Endometrial microvascular endothelial cells (primary cell): ENCODE measurements around the gene USP12. TPM values are rescaled to one million over a fixed set of nuclear protein-coding genes. Genes with fewer than 3 reads are reported as not detected.

Source experiments
- in situ Hi-C: cut with HindIII; loops from 2 replicates; pipeline ENCODE4 v1.10.0; 2017; ENCODE audit warnings: low sequenced_read_pairs, low pct_unique_long_range_greater_than_20kb; ENCODE audit errors: inconsistent ontology term
- total RNA-seq: library from RNA; depleted of rRNA; stranded (reverse); fragments of >200 nt; gene quantifications from one replicate; pipeline ENCODE4 v1.2.3, GENCODE V29; 2015; ENCODE audit errors: inconsistent ontology term

USP12 gene
- total RNA-seq, 1 donor from 2014 or later = 40.0 TPM

DNA sequence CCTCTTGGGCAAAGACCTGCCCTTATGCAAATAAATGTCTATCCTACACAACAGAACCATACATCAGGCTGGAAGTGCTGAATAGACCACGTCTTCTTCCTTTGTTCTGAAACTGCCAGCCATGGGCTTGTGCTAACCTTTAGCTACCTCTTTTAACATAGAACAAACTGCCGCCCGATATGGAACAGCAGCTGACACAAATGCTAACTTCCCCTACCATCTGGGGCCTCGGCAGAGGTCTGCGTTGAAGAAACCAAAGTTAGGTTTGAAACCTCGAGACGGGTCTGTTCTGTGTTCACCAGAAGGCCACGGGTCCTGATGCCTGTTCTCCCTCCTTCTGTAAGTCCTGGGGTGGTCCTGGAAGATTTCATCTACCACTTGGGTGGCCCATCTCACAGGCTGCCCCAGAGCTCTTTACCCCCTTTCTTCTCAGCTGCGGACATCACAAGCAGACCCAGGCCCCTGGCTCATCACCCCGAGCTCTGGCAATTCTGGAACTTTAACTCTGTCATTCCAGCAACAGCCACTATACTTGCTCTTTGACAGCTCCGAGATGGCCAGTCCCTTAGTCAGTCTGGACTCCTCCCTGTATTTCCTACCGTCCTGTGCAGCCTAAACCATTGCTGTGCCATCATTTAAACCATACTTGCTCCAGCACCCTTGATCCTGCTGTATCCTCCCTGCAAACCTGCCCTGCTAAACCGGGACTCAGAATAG is 146.7 kb downstream of the USP12 start:
- in situ Hi-C loops = no loop called here

DNA sequence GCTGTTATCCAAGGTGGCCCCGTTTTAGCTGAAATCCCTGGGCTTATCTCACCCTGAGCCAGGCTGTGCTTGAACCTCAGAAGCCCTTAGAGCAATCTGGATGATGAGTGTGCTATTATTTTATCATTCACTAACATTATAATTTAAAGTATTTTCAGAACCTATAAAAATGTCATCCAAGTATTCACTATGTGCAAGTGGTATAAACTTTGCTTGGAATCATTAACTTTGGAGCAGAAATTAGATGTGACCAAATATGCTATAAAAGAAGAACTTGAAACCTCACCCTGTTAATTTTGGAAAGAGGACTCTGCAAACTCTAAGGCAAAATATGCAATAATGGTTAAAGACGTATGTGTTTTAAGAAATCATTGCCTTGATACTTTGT is 147.5 kb downstream of the USP12 start:
- in situ Hi-C loops = no loop called here

DNA sequence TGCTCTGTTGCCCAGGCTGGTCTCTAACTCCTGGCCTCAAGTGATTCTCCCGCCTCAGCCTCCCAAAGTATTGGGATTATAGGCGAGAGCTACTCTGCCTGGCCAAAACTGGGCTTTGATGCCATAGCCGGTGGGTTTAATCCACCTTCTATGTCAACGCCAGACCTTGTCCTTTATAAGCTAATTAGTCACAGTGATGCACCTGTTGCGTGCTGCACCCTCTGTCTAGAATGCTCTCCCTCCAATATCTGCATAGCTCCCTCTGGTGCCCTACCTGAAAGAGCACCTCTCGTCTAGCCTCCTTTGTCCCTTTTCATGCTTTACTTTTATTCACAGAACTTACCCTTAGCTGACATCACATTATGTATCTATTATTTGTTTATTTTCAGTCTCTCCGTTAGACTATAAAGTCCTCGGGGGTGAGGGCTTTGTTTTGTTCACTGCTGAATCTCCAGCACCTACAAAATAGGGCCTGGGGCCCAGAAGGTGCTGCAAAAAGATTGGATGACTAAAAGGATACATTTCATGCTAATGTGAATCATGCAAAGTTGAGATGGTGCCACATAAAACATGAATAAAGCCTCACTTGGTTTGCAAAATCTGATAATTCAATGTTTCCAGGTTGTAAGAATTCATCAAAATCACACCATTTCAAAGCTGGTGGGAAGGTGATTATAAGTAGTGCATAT is 148.1 kb downstream of the USP12 start:
- in situ Hi-C loops = no loop called here

DNA sequence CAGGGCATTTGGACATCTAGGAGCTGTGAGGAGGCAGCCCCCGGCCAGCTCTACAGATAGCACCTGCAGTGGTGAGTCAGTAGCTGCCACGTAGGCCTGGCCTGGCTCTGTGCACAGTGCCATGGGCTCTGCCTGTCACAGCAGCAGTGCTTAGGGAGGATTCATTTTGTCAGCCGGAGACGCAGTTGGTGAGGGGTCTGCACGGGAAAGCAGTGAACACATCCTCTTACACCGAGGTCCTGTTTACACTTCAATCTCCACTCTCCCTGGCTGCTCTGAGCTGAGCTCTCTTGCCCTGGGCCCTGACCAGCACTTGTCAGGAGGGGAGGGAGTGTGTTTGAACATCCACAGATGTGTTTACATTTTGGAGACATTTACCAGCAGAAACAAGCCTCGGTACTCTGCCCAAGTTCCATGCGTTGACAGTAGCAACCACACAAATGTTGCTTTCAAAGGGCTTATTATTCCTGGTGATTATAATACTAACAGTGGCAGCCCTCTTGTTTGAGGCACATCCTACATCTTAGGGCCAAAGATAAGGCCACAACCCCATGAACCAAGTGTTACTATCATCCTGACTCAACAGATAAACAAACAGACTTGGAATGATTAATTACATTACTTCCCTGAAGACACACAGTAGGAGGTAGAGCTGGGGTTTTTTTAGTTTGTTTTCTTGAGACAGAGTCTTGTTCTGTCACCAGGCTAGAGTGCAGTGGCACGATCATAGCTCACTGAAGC is 148.9 kb downstream of the USP12 start:
- in situ Hi-C loops = no loop called here

DNA sequence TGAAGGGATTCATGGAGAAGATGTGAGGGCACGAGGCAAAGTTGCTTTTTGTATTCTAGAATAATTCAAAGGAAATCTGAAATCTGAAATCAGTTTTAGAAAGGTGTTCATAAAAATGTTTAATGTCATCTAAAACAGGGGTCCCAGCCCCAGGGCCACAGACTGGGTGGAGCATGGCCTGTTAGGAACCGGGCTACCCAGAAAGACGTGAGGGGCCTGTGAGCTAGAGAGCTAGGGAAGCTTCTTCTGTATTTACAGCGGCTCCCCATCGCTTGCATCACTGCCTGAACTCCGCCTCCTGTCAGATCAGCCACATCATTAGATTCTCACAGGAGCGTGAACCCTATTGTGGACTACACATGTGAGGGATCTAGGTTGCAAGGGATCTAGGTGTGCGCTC is 151.2 kb downstream of the USP12 start:
- in situ Hi-C loops = no loop called here

DNA sequence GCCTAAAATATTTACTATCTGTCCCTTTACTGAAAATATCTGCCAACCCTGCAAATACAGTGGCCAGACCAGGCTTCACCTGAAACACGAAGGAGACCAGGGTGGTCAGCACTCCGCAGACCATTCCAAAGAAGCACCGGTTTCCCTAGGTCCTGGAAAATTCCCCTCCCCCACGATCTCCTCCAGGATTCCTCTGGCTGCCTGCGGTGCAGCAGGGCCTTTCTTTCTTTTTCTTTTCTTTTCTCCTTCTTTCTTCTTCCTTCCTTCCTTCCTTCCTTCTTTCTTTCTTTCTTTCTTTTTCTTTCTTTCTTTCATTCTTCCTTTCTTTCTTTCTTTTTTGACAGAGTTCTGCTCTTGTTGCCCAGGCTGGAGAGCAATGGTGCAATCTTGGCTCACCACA is 152.7 kb downstream of the USP12 start:
- in situ Hi-C loops = no loop called here

DNA sequence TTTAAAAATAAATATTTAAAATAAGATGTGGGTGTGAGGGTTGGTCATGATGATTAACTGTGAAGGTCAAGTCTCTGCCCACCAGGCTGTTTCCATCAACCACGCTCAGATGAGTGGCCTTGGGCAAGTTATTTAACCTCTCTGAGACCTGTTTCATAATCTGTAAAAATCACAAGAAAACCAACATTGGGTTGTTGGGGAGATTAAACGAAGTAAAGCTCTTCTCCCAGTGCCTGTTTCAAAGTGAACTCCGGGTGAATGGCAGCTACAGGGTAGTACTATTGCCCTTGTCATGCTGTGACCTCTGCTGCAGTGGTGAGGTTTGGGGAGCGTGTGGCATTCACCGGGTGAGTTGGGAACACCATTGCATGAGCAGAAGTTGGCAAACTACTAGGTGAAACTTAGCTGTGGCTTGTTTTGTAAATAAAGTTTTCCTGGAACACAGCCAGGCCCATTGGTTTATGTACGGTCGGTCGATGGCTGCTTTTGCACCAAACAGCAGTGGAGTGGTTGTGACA is 153.2 kb downstream of the USP12 start:
- in situ Hi-C loops = no loop called here

DNA sequence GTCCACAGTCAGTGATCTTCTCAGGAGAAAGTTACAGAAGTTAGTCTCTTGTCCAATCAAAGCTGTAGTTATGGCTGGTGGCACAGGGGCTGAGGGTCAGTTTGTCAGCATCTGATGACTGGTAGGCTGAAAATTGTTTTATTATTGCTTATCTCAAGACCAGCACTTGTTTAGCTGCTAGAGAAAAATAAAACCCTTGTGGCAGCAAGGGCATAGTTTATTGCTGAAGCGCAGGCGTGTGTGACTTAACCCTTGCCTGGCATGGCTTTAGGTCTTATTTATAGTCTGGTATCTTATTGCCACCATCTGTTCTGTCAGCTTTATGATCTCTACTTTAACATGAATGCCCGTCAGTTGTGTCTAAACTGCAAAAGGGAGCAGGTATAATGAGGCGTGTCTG is 154.7 kb downstream of the USP12 start:
- in situ Hi-C loops = no loop called here

Other genes starting within 250 kb of the USP12 start
- gene RPL21, start 79.7 kb upstream of the USP12 start, total RNA-seq = 824 TPM
- 14.9 TPM for gene RASL11A, start 99.0 kb upstream of the USP12 start, total RNA-seq